SK-N-MC (cell line): ENCODE results near the gene TSPEAR.

Source experiments
- EZH2 ChIP-seq: fragments of 200-600 bp; sonication (generic); IDR thresholded peaks from one replicate; pipeline ENCODE4 v1.6.1; 2017; ENCODE audit warnings: antibody characterized with exemption
- POLR2AphosphoS5 ChIP-seq: IDR thresholded peaks from 2 replicates; pipeline ENCODE4 v1.6.1; 2012; ENCODE audit warnings: mild to moderate bottlenecking, low read depth, low read length, borderline replicate concordance

DNA sequence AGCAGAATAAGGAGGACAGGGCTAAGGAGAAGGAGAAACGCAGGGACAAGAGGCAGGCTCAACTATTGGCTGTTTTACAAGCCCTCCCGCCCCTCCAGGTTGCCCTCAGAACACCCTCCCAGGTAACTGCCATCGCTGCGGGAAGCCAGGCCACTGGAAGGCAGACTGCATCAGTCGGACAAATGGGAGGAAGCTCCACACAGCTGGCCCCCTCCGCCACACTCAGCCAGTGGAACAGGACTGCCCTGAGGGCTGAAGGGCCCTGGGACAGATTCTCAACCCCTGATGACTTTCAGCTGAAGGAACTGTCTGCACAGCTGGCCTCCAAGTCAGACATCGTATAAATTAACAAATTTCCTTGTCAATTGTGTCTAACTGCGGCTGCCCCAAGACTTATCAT is 234.2 kb downstream of the TSPEAR start:
- TF ChIP-seq EZH2 (no peak), POLR2AphosphoS5 (no peak)
